Thymus (tissue), 11 donors: ENCODE data around the gene GPD1. TPM values are rescaled to one million over a fixed set of nuclear protein-coding genes. Genes with fewer than 3 reads are reported as not detected.
A peak's percentile ranks its signal among the peaks of the same experiment; 100 is the strongest.

Experiments
- DNase-seq, 9 donors: peaks; one replicate each; pipeline ENCODE4 v3.0.0-alpha.2; 2013; ENCODE audit warnings: low spot score in 9 of 9, low read depth in 6 of 9, missing footprints in 1 of 9
- H3K27ac ChIP-seq, 2 donors: one replicate each; pipeline ENCODE4 v1.5.1; 2013; ENCODE audit warnings: control low read depth in 1 of 2, low read depth in 1 of 2, low read length in 1 of 2, mild to moderate bottlenecking in 1 of 2, moderate library complexity in 1 of 2
- H3K27me3 ChIP-seq, 2 donors: one replicate each; pipeline ENCODE4 v1.5.1; 2013; ENCODE audit warnings: low read length in 1 of 2; ENCODE audit not compliant: control insufficient read depth in 2 of 2, insufficient read depth in 1 of 2
- H3K36me3 ChIP-seq, 2 donors: one replicate each; pipeline ENCODE4 v1.5.1; 2013; ENCODE audit warnings: low read length in 1 of 2, mild to moderate bottlenecking in 1 of 2, moderate library complexity in 1 of 2; ENCODE audit not compliant: control insufficient read depth in 2 of 2, insufficient read depth in 2 of 2
- H3K4me1 ChIP-seq, 2 donors: one replicate each; pipeline ENCODE4 v1.5.1; 2013; ENCODE audit warnings: low read length in 2 of 2; ENCODE audit not compliant: control insufficient read depth in 2 of 2, insufficient read depth in 2 of 2
- H3K4me3 ChIP-seq, 2 donors: one replicate each; pipeline ENCODE4 v1.5.1; 2013; ENCODE audit warnings: low read length in 2 of 2, control low read depth in 1 of 2, mild to moderate bottlenecking in 1 of 2
- H3K9me3 ChIP-seq, 2 donors: one replicate each; pipeline ENCODE4 v1.5.1; 2013; ENCODE audit warnings: low read length in 1 of 2, mild to moderate bottlenecking in 1 of 2; ENCODE audit not compliant: control insufficient read depth in 2 of 2, insufficient read depth in 1 of 2
- WGBS: extraction: QIAGEN DNeasy Blood & Tissue Kit; methylation state at CpG from one replicate; pipeline ENCODE4 v1.1.7; 2013; 5-methylcytosine and 5-hydroxymethylcytosine counted together
- polyA plus RNA-seq: library from polyadenylated mRNA; stranded (reverse); fragments of 200-250 nt; gene quantifications from one replicate; pipeline ENCODE4 v1.2.3, GENCODE V29; 2013
- total RNA-seq: library from RNA; stranded (reverse); fragments of 120-200 nt; gene quantifications from one replicate; pipeline ENCODE4 v1.2.4, GENCODE V29; 2013
- donor health status: healthy.

The GPD1 gene
- total and polyA plus RNA-seq, 2 donors = 0.38 to 1.0 TPM

DNA sequence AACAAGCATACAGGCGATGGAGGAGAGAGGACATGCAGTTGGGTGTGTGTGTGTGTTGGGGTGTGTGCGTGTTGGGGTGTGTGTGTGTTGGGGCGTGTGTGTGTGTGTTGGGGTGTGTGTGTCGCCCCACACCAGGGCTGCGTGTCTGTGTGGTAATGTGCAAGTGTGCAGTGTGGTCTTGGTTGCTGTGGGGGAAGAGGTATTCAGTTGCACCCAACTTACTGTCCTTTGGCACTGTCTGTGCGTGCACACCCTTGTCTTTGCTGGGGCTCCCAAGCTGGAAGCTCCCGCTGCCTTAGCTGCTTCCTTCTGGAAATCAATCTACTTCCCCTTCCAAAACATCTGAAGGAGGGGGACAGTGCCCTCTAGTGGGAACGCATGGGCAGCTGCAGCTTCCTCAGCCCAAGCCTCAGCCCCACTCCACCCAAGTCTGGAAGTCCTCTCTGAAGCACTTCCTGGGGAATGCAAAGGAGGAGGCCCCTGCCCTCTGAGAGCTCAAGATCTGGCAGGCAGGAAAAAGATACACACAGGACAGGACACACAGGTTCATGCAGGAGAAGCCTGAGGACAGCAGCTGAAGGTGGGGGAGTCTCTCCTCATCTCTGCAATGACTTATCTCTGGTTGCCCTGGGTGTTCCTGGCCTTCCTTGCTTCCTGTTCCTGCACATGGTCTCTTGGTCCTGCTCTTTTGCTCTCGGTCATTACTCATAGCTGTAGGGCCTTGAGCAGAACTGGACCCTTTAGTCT, 33.3 kb upstream of the GPD1 start:
- H3K27ac ChIP-seq = no peak overlapping the region
- no peaks in the 10 kb centered on the region for H3K9me3 ChIP-seq
- DNase-seq = peak in 4 of 9 donors; percentile 69 to 79 (median 76)
- no peak overlapping the region for H3K4me3 ChIP-seq
- peaks cover 0 to 9% of the 10 kb centered on the region in 2 donors for H3K4me1 ChIP-seq
- H3K36me3 ChIP-seq = peaks cover 0 to 4% of the 10 kb centered on the region in 2 donors
- H3K27me3 ChIP-seq = peaks cover 0 to 33% of the 10 kb centered on the region in 2 donors
- WGBS = 47% methylated on average over 9 of the region's 9 CpGs

GRCh38 chr12:50072198-50072907, 31.5 kb upstream of the GPD1 start:
- peaks cover 0 to 4% of the 10 kb centered on the region in 2 donors for H3K36me3 ChIP-seq
- 71% methylated on average over 10 of the region's 10 CpGs for WGBS
- no peaks in the 10 kb centered on the region for H3K9me3 ChIP-seq
- H3K4me1 ChIP-seq = peaks cover 0 to 7% of the 10 kb centered on the region in 2 donors
- DNase-seq = no peak
- H3K4me3 ChIP-seq = no peak overlapping the region
- no peak overlapping the region for H3K27ac ChIP-seq
- H3K27me3 ChIP-seq = peaks cover 0 to 33% of the 10 kb centered on the region in 2 donors

GRCh38 chr12:50073206-50073605, 30.6 kb upstream of the GPD1 start:
- Histone ChIP-seq H3K27ac (no peak overlapping the region), H3K9me3 (no peaks in the 10 kb centered on the region), H3K36me3 (peaks cover 0 to 4% of the 10 kb centered on the region in 2 donors), H3K4me1 (peaks cover 0 to 7% of the 10 kb centered on the region in 2 donors), H3K4me3 (no peak overlapping the region), H3K27me3 (peaks cover 0 to 33% of the 10 kb centered on the region in 2 donors)
- DNase-seq = no peak
- 89% methylated on average over 7 of the region's 7 CpGs for WGBS

GRCh38 chr12:50073712-50074111, 30.1 kb upstream of the GPD1 start:
- H3K27ac ChIP-seq = no peak overlapping the region
- peaks cover 0 to 4% of the 10 kb centered on the region in 2 donors for H3K36me3 ChIP-seq
- WGBS = 90% methylated on average over 10 of the region's 10 CpGs

DNA sequence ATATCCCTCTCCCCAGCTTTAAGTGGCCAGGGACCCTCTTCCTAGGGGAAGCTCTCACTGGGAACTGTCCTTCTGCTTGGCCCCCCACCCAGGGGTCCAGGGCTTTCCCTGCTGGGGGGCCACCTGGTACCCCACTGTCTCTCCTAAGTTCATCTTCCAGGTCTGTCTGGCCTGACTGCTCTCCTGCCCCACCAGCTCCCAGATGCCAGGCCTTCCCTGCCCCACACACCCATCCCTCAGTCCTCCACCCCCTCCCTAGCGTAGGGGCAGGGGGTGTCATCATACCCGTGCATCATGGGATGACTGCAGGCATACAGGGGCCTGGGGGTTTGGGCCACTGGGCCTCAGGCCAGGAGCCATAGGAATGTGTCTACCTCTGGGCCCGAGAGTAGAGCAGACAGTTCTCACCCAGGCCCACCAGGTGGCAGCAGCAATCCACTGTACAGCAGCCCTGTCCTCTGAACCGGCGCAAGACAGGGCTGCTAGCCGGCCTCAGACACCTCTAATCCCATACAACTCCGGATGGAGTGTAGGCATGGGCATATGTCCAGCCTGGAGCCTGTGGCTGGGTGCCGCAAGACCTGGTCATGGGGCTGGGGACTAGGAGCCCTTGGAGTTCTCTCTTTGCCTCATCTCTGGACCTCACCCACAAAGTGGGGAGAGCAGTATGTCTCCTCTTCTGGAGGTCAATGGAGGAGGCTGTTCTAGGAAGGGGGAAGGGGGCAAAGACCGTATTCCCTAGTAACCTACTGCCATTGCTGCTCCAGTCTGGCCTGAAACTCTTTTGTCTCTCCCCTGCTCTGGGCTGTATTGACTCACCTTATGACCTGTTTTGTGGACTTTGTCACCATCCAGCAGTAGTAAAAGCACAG, 28.6 kb upstream of the GPD1 start:
- Histone ChIP-seq H3K27ac (no peak overlapping the region), H3K27me3 (peaks cover 0 to 33% of the 10 kb centered on the region in 2 donors), H3K4me1 (peaks cover 0 to 7% of the 10 kb centered on the region in 2 donors), H3K9me3 (no peaks in the 10 kb centered on the region), H3K4me3 (no peak overlapping the region), H3K36me3 (peaks cover 0 to 4% of the 10 kb centered on the region in 2 donors)
- peak in 6 of 9 donors; percentile 41 to 82 (median 74) for DNase-seq
- WGBS = 13% methylated on average over 9 of the region's 9 CpGs

More at GRCh38 chr12:50073712-50074111, 30.1 kb upstream of the GPD1 start:
- no peak for DNase-seq
- Histone ChIP-seq H3K27me3 (peaks cover 0 to 30% of the 10 kb centered on the region in 2 donors), H3K9me3 (no peaks in the 10 kb centered on the region), H3K4me3 (no peak overlapping the region), H3K4me1 (peaks cover 0 to 7% of the 10 kb centered on the region in 2 donors)

GRCh38 chr12:50075808-50076170, 28.0 kb upstream of the GPD1 start:
- Histone ChIP-seq H3K9me3 (no peaks in the 10 kb centered on the region), H3K4me1 (peaks cover 0 to 4% of the 10 kb centered on the region in 2 donors), H3K36me3 (peaks cover 0 to 4% of the 10 kb centered on the region in 2 donors), H3K4me3 (no peak overlapping the region), H3K27me3 (peaks cover 0 to 36% of the 10 kb centered on the region in 2 donors), H3K27ac (no peak overlapping the region)
- DNase-seq = no peak
- WGBS = 96% methylated on average over 1 of the region's 1 CpG

DNA sequence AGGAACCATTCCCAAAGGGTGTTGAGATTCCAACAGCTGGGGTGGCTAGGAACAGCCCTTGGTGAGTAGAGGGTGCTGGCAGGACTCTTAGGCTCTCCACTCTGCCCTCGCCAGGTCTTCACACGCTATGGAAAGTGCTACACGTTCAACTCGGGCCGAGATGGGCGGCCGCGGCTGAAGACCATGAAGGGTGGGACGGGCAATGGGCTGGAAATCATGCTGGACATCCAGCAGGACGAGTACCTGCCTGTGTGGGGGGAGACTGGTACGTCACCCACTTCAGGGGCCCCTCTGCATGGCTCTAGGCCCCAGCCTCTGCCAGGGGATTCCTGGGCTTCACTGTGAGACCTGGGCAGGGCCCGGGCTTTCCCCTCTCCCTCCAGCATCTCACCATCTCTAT, 26.7 kb upstream of the GPD1 start:
- 97% methylated on average over 12 of the region's 12 CpGs for WGBS
- H3K9me3 ChIP-seq = no peaks in the 10 kb centered on the region
- H3K4me3 ChIP-seq = no peak overlapping the region
- H3K27me3 ChIP-seq = peaks cover 0 to 40% of the 10 kb centered on the region in 2 donors
- DNase-seq = no peak
- H3K4me1 ChIP-seq = peaks cover 0 to 3% of the 10 kb centered on the region in 2 donors
- peaks cover 0 to 4% of the 10 kb centered on the region in 2 donors for H3K36me3 ChIP-seq
- no peak overlapping the region for H3K27ac ChIP-seq

GRCh38 chr12:50078281-50078680, 25.5 kb upstream of the GPD1 start:
- Histone ChIP-seq H3K4me1 (peaks cover 0 to 3% of the 10 kb centered on the region in 2 donors), H3K27me3 (peaks cover 0 to 30% of the 10 kb centered on the region in 2 donors), H3K36me3 (peaks cover 0 to 4% of the 10 kb centered on the region in 2 donors), H3K27ac (no peak overlapping the region), H3K4me3 (no peak overlapping the region), H3K9me3 (no peaks in the 10 kb centered on the region)
- WGBS = 97% methylated on average over 10 of the region's 10 CpGs
- DNase-seq = no peak
